Liver (tissue), 3 donors: ENCODE data around the gene SFTA2.

Experiments
- TF ChIP-seq, protein P1 (sequence below): IDR thresholded peaks from 2 replicates; pipeline ENCODE4 v1.6.1; 2016; ENCODE audit warnings: antibody characterized with exemption
- TF ChIP-seq, protein P2 (sequence below): fragments of 150-350 bp; IDR thresholded peaks from 2 replicates; pipeline ENCODE4 v1.5.1; 2017; ENCODE audit warnings: improper control_type of control experiment, low read depth, low read length; ENCODE audit not compliant: missing input control
- TF ChIP-seq, protein P3 (sequence below): IDR thresholded peaks from 2 replicates; pipeline ENCODE4 v1.6.1; 2016; ENCODE audit warnings: antibody characterized with exemption
- donor health status: healthy.
- donor health status: healthy.

DNA sequence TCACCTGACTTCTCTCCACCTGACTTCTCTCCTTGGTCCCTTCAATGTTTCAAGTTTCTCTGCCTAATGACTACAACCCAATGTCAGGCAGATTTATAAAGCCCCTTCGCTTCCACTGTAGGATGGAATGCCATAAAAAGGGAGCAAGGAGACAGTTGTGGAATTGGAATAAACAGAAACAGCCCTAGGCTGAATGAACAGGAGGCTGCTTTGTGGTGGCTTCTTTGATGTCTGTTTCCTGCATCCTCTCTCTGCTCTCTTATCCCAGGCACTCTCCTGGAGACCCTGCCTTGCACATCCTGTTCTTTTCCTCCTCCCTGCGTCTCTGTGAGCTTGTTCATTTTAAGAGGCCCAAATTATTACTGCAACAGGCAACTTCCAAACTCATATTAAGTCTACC is 25.7 kb upstream of the SFTA2 start:
- TF ChIP-seq, protein P1, sequence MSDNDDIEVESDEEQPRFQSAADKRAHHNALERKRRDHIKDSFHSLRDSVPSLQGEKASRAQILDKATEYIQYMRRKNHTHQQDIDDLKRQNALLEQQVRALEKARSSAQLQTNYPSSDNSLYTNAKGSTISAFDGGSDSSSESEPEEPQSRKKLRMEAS = no peak
- TF ChIP-seq, protein P2, sequence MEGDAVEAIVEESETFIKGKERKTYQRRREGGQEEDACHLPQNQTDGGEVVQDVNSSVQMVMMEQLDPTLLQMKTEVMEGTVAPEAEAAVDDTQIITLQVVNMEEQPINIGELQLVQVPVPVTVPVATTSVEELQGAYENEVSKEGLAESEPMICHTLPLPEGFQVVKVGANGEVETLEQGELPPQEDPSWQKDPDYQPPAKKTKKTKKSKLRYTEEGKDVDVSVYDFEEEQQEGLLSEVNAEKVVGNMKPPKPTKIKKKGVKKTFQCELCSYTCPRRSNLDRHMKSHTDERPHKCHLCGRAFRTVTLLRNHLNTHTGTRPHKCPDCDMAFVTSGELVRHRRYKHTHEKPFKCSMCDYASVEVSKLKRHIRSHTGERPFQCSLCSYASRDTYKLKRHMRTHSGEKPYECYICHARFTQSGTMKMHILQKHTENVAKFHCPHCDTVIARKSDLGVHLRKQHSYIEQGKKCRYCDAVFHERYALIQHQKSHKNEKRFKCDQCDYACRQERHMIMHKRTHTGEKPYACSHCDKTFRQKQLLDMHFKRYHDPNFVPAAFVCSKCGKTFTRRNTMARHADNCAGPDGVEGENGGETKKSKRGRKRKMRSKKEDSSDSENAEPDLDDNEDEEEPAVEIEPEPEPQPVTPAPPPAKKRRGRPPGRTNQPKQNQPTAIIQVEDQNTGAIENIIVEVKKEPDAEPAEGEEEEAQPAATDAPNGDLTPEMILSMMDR = no peak
- TF ChIP-seq, protein P3, sequence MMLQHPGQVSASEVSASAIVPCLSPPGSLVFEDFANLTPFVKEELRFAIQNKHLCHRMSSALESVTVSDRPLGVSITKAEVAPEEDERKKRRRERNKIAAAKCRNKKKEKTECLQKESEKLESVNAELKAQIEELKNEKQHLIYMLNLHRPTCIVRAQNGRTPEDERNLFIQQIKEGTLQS = no peak
